Cerebellar cortex (tissue), 1 donor: ENCODE data around the gene WNT6.

ENCODE experiments used
- DNase-seq: peaks from one replicate; pipeline ENCODE4 v3.0.0-alpha.2; 2015; ENCODE audit warnings: low spot score

WNT6 gene

GRCh38 chr2:218893349-218894150 is 33.9 kb downstream of the WNT6 start:
- no peak for DNase-seq

GRCh38 chr2:218894151-218894879 is 34.7 kb downstream of the WNT6 start:
- no peak for DNase-seq

DNA sequence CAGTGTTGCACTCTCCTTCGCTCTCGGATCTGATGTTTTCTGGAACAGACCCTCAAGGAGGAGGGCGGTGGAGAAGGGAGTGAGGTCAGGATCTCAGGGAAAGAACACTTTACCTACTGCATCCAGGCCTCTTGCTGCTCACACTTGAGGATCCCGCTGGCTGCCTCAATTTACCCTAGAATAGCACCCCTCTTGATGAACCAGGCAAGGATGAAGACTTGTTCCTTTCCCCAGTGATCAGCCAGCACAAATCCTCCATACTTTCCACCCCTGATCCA is 35.2 kb downstream of the WNT6 start:
- DNase-seq: no peak

DNA sequence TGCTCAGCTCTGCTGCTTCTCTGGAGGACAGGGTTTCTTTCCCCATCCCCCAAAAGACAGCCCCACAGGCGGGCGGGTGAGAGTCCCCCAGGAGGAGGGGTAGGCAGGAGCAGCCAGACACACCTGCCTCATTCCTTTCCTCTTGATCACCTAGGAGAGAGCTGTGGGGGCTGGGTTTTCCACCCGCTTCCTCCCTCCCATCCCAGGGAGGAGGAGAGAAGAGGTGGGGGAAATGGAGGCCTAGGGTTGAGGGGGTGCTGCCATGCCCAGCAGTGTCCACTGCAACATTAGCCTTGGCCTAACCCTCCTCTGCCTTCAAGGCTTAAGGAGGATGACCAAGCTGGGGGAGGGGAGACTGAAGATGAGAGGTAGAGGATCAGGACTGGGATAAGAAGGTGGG is 35.7 kb downstream of the WNT6 start:
- no peak for DNase-seq

GRCh38 chr2:218895759-218896500 is 36.3 kb downstream of the WNT6 start:
- peak; percentile 33 for DNase-seq

GRCh38 chr2:218896501-218897393 is 37.1 kb downstream of the WNT6 start:
- DNase-seq: peak; percentile 63

GRCh38 chr2:218897394-218898108 is 37.9 kb downstream of the WNT6 start:
- DNase-seq: no peak

DNA sequence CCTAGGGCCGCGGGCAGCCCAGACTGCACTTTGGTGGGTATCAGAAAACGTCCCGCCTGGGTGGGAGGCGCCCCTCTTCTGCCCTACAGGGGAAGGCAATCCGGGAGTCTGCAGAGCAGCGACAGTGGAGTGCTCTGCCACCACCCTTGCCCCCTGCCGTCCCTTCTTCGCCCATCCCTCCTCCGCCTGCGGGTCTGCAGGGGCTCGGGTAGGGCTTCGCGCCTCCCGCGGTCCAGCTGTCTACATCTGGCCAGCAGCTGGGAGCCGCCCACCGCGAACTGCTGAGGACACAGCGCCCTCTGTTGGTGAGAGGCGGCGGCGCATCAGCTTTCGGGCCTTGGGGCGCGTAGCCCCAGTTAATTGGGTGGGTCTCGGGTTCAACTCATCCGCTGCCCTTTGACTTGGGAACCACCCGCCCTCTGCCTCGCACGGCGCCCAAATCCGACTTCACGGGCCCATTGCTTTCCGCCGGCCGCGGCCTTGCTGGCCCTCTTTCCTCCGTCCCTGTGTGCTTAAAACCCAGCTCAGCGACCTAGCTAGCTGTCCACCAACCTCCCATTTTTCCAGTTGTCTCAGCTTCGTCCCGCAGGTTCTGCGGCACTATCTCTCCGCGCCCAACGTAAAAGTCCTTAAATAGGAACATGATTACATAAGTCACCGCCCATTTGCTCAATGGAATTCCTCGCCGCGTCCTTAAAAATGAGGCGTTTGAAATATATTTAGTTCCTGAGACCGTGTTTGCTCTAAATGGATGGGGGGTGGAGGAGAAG is 38.7 kb downstream of the WNT6 start:
- peak; percentile 43 for DNase-seq

- no peak for DNase-seq
These were observed 39.5 kb downstream of the WNT6 start for GRCh38 chr2:218899147-218899546.

- no peak for DNase-seq
These were observed 42.8 kb downstream of the WNT6 start for GRCh38 chr2:218902427-218902826.

DNA sequence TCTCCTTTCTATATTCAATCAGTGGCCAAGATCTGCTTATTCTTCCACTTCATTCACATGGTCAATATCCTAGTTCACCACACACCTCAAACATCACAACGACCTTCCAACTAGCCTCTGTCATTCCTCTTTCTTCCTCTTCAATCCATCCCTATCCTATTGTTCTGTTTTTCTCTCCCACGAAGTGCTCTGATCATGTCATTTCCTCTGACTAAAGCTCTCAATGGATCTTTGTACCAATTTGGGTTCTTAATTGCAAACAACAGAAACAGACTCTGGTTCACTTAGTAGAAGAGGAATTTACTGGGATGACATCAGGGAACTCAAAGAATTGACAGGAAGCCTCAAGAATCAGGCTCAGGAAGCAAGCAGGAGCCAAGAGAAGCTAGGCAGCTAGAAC is 44.6 kb downstream of the WNT6 start:
- no peak for DNase-seq

GRCh38 chr2:218908721-218909619 is 49.4 kb downstream of the WNT6 start:
- DNase-seq: peak; percentile 87

- DNase-seq: no peak
These were observed 51.1 kb downstream of the WNT6 start for GRCh38 chr2:218910741-218911140.

GRCh38 chr2:218920504-218920903 is 60.9 kb downstream of the WNT6 start:
- DNase-seq: no peak
